ENCODE measurements around the gene CORO6.

DNA sequence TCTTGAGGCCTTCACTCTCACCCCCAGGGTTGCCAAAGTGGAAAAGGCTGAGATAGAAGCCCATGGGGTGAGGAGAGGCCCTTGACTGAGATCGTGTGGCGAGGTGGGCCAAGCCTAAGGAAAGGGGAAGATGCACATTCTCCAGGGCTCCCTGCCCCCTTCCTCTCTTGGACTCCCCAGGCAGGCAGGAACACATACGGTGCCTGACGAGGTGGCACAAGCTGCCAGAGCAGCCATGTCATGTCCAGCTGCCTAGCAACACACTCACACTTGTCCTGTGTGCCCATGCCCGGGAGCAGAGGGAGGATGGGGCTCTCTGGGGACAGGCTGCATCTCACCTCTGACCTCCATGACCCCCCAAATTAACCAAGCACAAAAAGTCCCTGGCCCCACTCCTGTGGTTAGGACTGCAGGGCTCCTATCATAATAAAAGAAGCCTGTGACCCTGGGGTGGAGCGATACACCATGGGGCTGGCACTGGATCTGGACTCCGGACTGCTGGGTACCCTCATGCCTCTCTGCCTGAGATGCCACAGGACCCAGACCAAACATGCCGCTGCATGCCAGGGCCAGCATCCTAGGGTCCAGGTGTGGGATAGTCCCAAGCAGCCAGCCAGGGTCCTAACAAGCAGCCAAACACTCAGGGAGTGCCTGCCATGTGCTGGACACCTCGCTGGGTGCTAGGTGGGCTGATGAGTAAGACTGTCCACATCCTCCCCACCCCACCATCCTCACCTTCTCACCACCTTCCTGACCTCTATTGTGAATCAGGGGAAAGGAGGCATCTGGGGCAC lies 35.8 kb downstream of the CORO6 start:
- TF ChIP-seq TAF1 (conservative IDR thresholded peaks at IDR 0.05): no peak
- no peak for TF ChIP-seq CTCF (IDR thresholded peaks at IDR 0.05; ENCODE audit: low read depth, low read length, missing input control)
- TF ChIP-seq EGR1 (IDR thresholded peaks at IDR 0.05; ENCODE audit: low read depth in 2 of 2): no peak
- TF ChIP-seq SP1 (IDR thresholded peaks at IDR 0.05): no peak
- TF ChIP-seq, protein P1, sequence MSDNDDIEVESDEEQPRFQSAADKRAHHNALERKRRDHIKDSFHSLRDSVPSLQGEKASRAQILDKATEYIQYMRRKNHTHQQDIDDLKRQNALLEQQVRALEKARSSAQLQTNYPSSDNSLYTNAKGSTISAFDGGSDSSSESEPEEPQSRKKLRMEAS (IDR thresholded peaks at IDR 0.05): no peak
- TF ChIP-seq YY1 (IDR thresholded peaks at IDR 0.05): no peak
- no peak for TF ChIP-seq GABPA (IDR thresholded peaks at IDR 0.05 in 1 of 2, conservative IDR thresholded peaks at IDR 0.05 in 1 of 2)
- TF ChIP-seq RAD21 (IDR thresholded peaks at IDR 0.05): no peak
- TF ChIP-seq, protein P2, sequence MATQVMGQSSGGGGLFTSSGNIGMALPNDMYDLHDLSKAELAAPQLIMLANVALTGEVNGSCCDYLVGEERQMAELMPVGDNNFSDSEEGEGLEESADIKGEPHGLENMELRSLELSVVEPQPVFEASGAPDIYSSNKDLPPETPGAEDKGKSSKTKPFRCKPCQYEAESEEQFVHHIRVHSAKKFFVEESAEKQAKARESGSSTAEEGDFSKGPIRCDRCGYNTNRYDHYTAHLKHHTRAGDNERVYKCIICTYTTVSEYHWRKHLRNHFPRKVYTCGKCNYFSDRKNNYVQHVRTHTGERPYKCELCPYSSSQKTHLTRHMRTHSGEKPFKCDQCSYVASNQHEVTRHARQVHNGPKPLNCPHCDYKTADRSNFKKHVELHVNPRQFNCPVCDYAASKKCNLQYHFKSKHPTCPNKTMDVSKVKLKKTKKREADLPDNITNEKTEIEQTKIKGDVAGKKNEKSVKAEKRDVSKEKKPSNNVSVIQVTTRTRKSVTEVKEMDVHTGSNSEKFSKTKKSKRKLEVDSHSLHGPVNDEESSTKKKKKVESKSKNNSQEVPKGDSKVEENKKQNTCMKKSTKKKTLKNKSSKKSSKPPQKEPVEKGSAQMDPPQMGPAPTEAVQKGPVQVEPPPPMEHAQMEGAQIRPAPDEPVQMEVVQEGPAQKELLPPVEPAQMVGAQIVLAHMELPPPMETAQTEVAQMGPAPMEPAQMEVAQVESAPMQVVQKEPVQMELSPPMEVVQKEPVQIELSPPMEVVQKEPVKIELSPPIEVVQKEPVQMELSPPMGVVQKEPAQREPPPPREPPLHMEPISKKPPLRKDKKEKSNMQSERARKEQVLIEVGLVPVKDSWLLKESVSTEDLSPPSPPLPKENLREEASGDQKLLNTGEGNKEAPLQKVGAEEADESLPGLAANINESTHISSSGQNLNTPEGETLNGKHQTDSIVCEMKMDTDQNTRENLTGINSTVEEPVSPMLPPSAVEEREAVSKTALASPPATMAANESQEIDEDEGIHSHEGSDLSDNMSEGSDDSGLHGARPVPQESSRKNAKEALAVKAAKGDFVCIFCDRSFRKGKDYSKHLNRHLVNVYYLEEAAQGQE (IDR thresholded peaks at IDR 0.05): no peak
- TF ChIP-seq, protein P3, sequence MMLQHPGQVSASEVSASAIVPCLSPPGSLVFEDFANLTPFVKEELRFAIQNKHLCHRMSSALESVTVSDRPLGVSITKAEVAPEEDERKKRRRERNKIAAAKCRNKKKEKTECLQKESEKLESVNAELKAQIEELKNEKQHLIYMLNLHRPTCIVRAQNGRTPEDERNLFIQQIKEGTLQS (IDR thresholded peaks at IDR 0.05): no peak
